NCI-H1417 treated with DMSO at 0.1 percent for 48 hours (cell line): ENCODE data around the gene DNAH9.

Experiments
- DNase-seq: peaks from one replicate; lab custom pipeline; 2025; lab: John Stamatoyannopoulos, UW

The DNAH9 gene

GRCh38 chr17:11610999-11611566, 12.8 kb downstream of the DNAH9 start:
- no peak for DNase-seq

GRCh38 chr17:11612956-11613355, 14.7 kb downstream of the DNAH9 start:
- no peak for DNase-seq

GRCh38 chr17:11618861-11619566, 20.7 kb downstream of the DNAH9 start:
- no peak for DNase-seq

- no peak for DNase-seq
These were observed 24.2 kb downstream of the DNAH9 start for GRCh38 chr17:11622492-11622891.

- DNase-seq: no peak
These were observed 26.7 kb downstream of the DNAH9 start for GRCh38 chr17:11624976-11625375.

- no peak for DNase-seq
These were observed 27.6 kb downstream of the DNAH9 start for GRCh38 chr17:11625878-11626277.

GRCh38 chr17:11627301-11627940, 29.2 kb downstream of the DNAH9 start:
- DNase-seq: no peak

GRCh38 chr17:11628374-11628773, 30.1 kb downstream of the DNAH9 start:
- DNase-seq: no peak

GRCh38 chr17:11628831-11629230, 30.6 kb downstream of the DNAH9 start:
- no peak for DNase-seq

GRCh38 chr17:11636771-11637170, 38.5 kb downstream of the DNAH9 start:
- DNase-seq: no peak

GRCh38 chr17:11637796-11638195, 39.5 kb downstream of the DNAH9 start:
- DNase-seq: no peak

GRCh38 chr17:11638700-11639265, 40.5 kb downstream of the DNAH9 start:
- no peak for DNase-seq

GRCh38 chr17:11639736-11640462, 41.6 kb downstream of the DNAH9 start:
- no peak for DNase-seq

- no peak for DNase-seq
These were observed 42.2 kb downstream of the DNAH9 start for GRCh38 chr17:11640463-11640814.

- no peak for DNase-seq
These were observed 43.4 kb downstream of the DNAH9 start for GRCh38 chr17:11641521-11642275.

GRCh38 chr17:11642655-11643054, 44.4 kb downstream of the DNAH9 start:
- DNase-seq: no peak

GRCh38 chr17:11643851-11644250, 45.6 kb downstream of the DNAH9 start:
- DNase-seq: no peak

GRCh38 chr17:11644265-11645212, 46.3 kb downstream of the DNAH9 start:
- DNase-seq: no peak

- DNase-seq: no peak
These were observed 47.2 kb downstream of the DNAH9 start for GRCh38 chr17:11645426-11645825.

GRCh38 chr17:11651089-11651488, 52.8 kb downstream of the DNAH9 start:
- DNase-seq: no peak

GRCh38 chr17:11668618-11669017, 70.3 kb downstream of the DNAH9 start:
- DNase-seq: no peak
